ENCODE data around the gene C1QTNF12. TPM values are rescaled to one million over a fixed set of nuclear protein-coding genes. Genes with fewer than 3 reads are reported as not detected.

The C1QTNF12 gene
- total and polyA plus RNA-seq, 7 donors, result 0.13 to 1.4 (median 0.86) TPM

DNA sequence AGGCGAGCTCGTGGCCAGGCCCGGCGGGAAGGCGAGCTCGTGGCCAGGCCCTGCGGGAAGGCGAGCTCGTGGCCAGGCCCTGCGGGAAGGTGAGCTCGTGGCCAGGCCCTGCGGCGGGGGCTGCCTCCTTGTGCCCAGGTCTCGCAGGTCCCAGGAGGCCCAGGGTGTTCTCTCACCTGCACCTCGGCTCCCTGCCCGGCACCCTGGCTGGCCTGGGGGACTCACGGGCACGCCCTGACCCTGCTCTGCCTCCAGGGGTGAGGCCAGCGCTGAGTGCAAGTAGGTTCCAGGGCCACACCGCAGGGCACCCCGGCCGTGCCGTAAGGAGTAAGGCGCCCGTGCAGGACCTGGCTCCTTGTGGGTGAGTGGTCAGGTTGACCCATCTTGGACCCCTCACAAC is 19.1 kb downstream of the C1QTNF12 start:
- intact Hi-C loops (cut with DNase I), result no loop called here
- no peak for DNase-seq
- H3K36me3 ChIP-seq (ENCODE audit: insufficient read depth in 1 of 2, low read depth in 1 of 2), result peaks cover 7 to 53% of the 10 kb centered on the region in 2 donors

DNA sequence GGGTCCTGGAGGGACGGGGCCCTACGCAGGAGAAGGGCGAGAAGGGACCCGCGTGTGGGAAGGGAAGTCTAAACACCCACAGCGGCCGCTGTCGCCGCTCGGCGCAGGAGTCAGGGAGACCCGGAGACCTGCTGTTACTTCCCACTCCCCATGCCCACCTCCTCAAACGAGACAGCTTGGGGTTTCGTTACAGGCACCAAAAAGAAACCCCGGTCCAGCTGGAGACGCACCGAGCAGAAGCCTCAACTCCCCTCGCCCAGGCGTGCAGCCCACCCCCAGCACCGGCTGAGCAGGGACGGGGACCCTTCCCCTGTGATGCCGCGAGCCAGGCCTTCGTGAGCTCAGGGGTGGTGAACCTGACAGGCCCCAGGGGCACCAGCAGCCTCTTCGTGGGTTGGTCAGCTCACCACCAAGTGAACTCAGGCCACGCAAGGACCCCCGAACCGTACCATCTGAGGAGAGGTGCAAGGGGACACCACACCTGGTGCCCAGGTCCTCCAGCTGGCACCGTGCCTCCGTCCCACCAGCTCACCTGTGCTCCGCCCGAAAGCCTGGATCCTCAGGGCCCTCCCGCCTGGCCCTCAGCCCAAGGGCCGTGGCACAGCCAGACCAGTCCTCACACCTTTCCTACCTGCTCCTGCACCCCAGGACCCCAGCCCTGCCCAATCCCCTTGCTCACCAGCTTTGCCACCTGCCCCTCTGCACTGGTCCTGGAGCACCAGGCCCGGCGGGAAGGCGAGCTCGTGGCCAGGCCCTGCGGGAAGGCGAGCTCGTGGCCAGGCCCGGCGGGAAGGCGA is 19.8 kb downstream of the C1QTNF12 start:
- intact Hi-C loops (cut with DNase I), result no loop called here
- WGBS, 3 donors, result 90 to 91% (median 91%) methylated on average over 38 to 44 of the region's 44 CpGs
- Histone ChIP-seq H3K4me3 (no peak overlapping the region), H3K4me1 (peaks cover 18% of the 10 kb centered on the region), H3K27me3 (ENCODE audit: insufficient read depth in 3 of 3, low read length in 2 of 3) (no peaks in the 10 kb centered on the region), H3K36me3 (ENCODE audit: insufficient read depth in 1 of 2, low read depth in 1 of 2) (peaks cover 7 to 59% of the 10 kb centered on the region in 2 donors), H3K9me3 (no peaks in the 10 kb centered on the region), H3K27ac (no peak overlapping the region)
- DNase-seq, result no peak
- no peak for ATAC-seq
- TF ChIP-seq, protein P1, sequence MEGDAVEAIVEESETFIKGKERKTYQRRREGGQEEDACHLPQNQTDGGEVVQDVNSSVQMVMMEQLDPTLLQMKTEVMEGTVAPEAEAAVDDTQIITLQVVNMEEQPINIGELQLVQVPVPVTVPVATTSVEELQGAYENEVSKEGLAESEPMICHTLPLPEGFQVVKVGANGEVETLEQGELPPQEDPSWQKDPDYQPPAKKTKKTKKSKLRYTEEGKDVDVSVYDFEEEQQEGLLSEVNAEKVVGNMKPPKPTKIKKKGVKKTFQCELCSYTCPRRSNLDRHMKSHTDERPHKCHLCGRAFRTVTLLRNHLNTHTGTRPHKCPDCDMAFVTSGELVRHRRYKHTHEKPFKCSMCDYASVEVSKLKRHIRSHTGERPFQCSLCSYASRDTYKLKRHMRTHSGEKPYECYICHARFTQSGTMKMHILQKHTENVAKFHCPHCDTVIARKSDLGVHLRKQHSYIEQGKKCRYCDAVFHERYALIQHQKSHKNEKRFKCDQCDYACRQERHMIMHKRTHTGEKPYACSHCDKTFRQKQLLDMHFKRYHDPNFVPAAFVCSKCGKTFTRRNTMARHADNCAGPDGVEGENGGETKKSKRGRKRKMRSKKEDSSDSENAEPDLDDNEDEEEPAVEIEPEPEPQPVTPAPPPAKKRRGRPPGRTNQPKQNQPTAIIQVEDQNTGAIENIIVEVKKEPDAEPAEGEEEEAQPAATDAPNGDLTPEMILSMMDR (IDR thresholded peaks at IDR 0.05), result no peak

More for the DNA sequence above, 19.1 kb downstream of the C1QTNF12 start:
- TF ChIP-seq, protein P1 (IDR thresholded peaks at IDR 0.05), result no peak
- 93 to 98% (median 96%) methylated on average over 22 to 25 of the region's 25 CpGs for WGBS, 3 donors
- no peak for ATAC-seq
- Histone ChIP-seq H3K27me3 (ENCODE audit: insufficient read depth in 3 of 3, low read length in 2 of 3) (no peaks in the 10 kb centered on the region), H3K27ac (no peak overlapping the region), H3K4me1 (peaks cover 18% of the 10 kb centered on the region), H3K4me3 (no peak overlapping the region), H3K9me3 (no peaks in the 10 kb centered on the region)

DNA sequence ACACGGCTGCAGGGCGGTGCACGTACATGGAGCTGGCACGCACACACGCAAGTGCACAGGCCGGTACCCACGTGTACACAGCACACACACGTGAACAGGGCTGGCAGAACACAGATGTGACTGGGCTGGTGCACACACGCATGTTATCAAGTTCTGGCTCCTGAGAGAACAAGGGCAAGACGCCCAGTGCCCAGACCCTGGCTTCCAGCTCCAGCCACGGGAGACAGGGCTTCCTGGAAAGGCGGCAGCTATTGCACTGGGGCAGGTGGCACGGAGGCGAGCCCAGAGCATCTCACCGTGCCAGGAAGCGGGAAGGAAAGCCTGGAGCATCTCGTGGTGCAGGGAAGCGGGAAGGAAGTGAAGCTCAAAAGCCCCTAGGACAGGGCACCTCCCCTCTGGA is 20.6 kb downstream of the C1QTNF12 start:
- Histone ChIP-seq H3K27me3 (ENCODE audit: insufficient read depth in 3 of 3, low read length in 2 of 3) (no peaks in the 10 kb centered on the region), H3K9me3 (no peaks in the 10 kb centered on the region), H3K27ac (peak overlapping the region; percentile 30), H3K36me3 (ENCODE audit: insufficient read depth in 1 of 2, low read depth in 1 of 2) (peaks cover 7 to 67% of the 10 kb centered on the region in 2 donors), H3K4me1 (peaks cover 18% of the 10 kb centered on the region), H3K4me3 (no peak overlapping the region)
- DNase-seq, result no peak
- peak in 3 of 4 donors; percentile 33 to 48 (median 40) for ATAC-seq
- WGBS, 3 donors, result 49 to 57% (median 52%) methylated on average over 18 of the region's 18 CpGs
- TF ChIP-seq, protein P1 (IDR thresholded peaks at IDR 0.05), result no peak
- intact Hi-C loops (cut with DNase I), result no loop called here

DNA sequence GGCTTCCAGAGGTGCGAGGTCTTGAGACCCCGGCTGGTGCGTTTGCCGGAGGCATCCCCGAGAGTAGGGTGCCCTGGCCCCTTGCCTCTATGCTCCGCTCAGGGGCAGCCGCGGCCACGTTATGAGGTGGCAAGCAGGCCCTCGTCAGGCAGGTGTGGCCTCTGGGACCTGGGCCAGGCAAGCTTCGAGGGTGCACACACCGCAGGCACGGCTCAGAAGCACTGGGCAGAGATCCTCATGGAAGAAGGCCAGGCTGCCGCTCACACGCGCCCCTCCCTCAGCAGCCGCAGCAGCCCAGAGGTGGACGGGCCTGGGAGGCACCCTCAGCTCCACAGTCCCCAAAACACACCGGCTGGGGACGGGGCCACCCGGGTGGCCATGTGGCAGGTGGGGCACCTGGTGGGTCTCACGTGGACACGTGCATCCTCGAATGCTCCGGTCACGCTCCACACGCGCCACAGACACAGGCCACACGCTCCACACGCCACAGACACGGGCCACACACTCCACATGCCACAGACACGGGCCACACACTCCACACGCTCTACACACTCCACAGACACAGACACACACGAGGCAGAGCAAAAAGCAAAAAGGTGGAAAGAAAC is 21.2 kb downstream of the C1QTNF12 start:
- TF ChIP-seq, protein P1 (IDR thresholded peaks at IDR 0.05), result no peak
- Histone ChIP-seq H3K36me3 (ENCODE audit: insufficient read depth in 1 of 2, low read depth in 1 of 2) (peaks cover 7 to 73% of the 10 kb centered on the region in 2 donors), H3K4me1 (peaks cover 14% of the 10 kb centered on the region), H3K4me3 (no peak overlapping the region), H3K27me3 (ENCODE audit: insufficient read depth in 3 of 3, low read length in 2 of 3) (no peaks in the 10 kb centered on the region), H3K27ac (no peak overlapping the region), H3K9me3 (no peaks in the 10 kb centered on the region)
- WGBS, 3 donors, result 80 to 84% (median 82%) methylated on average over 34 of the region's 34 CpGs
- ATAC-seq, result peak in 3 of 4 donors; percentile 22 to 45 (median 23)
- intact Hi-C loops (cut with DNase I), result no loop called here
- DNase-seq, result no peak
